Mononuclear cell (primary cell): ENCODE measurements around the gene LEAP2. TPM values are rescaled to one million over a fixed set of nuclear protein-coding genes. Genes with fewer than 3 reads are reported as not detected.
"Not testable (repeated sequence)": the region's sequence is repeated elsewhere in the genome, so short reads cannot be mapped to it uniquely, and the experiment has no call there.

Experiments used
- H3K27me3 ChIP-seq: 2 replicates; pipeline ENCODE4 v1.6.0; 2011; ENCODE audit warnings: low read length, control low read depth; ENCODE audit not compliant: insufficient read depth
- H3K4me1 ChIP-seq: 2 replicates; pipeline ENCODE4 v1.5.1; 2011; ENCODE audit warnings: mild to moderate bottlenecking, low read length, control low read depth; ENCODE audit not compliant: insufficient read depth
- H3K4me3 ChIP-seq: 2 replicates; pipeline ENCODE4 v1.5.1; 2011; ENCODE audit warnings: mild to moderate bottlenecking, low read length, moderate library complexity
- H3K9me3 ChIP-seq: 2 replicates; pipeline ENCODE4 v1.5.1; 2011; ENCODE audit warnings: low read depth, mild to moderate bottlenecking, control low read depth, low read length
- total RNA-seq: library from RNA; depleted of rRNA; stranded (reverse); fragments of >200 nt; gene quantifications from one replicate; pipeline ENCODE4 v1.2.3, GENCODE V29; 2012

The LEAP2 gene
- total RNA-seq, 1 donor: 0.21 TPM

DNA sequence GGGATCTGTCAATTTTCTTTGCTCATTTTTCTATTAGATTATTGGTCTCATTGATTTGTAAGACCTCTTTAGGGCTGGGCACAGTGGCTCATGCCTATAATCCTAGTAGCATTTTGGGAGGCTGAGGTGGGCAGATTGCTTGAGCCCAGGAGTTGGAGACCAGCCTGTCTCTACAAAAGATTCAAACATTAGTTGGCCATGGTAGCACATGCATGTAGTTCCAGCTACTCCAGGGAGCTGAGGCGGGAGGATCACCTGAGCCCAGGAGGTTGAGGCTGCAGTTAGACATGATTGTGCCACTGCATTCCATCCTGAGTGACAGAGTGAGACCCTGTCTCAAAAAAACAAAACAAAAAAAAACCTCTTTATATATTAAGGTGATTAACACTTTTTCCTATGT is 36.6 kb upstream of the LEAP2 start:
- Histone ChIP-seq H3K4me1 (peaks cover 53% of the 10 kb centered on the region), H3K4me3 (no peak overlapping the region), H3K27me3 (no peaks in the 10 kb centered on the region), H3K9me3 (no peaks in the 10 kb centered on the region)

DNA sequence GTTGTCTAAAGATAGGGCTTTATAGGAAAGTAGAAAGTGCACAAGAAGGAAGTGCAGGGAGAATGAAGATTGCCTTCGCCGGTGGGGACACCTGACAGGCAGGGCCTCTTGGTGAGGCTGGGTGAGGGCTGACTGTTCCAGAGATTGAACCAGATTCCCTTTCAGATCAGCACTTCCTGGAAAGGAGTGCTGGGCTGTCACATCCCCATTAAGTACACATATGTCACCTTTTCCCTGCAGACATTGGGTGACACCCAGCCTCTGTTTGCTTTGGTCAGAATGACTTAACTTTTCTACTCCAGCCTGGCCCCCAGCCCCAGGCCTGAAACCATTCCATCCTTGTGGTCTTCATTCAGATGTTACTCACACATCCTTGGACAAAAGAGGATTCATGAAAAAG is 35.6 kb upstream of the LEAP2 start:
- Histone ChIP-seq H3K4me1 (peaks cover 55% of the 10 kb centered on the region), H3K9me3 (no peaks in the 10 kb centered on the region), H3K27me3 (no peaks in the 10 kb centered on the region), H3K4me3 (no peak overlapping the region)

DNA sequence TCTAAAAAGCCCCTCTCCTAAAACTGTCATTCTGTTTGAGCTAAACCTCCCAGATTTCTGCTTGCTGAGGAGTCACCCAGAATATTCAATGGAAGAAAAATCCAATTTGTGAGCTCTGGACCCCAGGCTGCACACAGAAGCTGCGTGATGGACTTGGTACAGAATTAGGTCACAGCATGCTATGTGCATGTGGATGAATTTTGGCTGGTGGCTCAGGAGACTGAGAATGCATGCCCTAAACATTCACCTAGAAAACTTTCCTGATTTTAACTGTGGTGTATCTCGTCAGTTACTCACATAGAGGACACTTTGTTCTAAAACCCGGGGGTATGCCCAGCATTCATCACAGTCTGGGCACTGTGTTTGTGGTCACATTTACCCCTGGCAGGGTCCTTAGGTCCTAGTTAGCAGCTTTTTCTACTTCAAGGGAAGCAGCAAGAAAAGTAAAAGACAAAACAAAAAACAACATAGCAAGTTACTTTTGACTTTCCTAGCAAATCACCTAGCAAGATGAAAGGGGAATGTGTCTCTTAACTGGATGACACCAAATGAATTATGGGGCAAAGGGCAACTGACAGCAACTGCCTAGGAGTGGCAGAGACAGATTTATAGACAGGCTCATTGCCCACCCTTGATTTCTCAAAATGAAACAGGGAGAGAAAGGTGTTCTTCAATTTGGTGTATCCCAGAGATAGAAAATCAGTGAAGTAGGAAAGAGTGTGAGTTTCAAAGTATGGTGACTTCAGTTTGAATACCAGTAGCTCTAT is 34.8 kb upstream of the LEAP2 start:
- no peaks in the 10 kb centered on the region for H3K27me3 ChIP-seq
- H3K4me1 ChIP-seq: peaks cover 55% of the 10 kb centered on the region
- H3K4me3 ChIP-seq: no peak overlapping the region
- H3K9me3 ChIP-seq: no peaks in the 10 kb centered on the region

DNA sequence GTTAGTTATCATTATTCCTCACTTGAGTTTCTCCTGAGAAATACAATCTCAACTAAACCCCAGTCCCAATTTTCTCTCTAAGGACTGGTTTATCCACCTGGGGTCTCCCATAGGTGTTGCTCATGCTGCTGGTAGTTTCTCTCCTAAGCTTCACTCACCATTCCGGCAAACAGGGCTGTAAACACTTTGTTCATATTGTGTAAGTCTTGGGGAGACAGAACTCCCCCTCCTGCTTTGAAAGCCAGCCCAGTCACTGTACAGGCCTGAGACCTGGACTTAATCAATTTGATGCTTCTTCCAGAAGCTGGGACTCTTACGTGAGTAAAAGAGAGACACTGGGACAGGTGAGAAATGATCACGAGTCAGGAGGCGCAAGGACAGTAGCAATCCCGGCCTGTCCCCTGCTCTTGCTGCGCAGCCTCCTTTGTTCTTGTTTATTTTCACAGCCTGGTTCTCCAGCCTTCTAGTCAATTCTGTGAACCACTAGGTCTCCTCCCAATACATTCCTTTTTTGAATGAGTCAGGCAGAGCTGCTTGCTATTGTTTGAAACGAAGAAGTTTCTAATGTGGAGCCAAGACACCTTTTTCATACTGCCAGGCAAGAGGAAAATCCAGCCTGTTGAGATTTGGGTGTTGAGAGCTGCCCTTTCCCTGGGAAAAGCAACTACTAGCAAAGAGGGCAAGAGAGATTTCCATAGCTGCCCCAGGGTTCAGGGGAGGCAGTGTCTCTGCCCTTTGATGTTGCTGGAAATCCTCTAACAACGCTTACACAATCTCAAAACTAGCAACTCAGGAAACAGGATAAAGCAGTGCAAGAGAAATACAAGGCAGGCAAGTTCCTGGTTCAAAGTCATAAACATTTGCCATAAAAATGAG is 33.8 kb upstream of the LEAP2 start:
- H3K4me3 ChIP-seq: no peak overlapping the region
- H3K4me1 ChIP-seq: peaks cover 55% of the 10 kb centered on the region
- H3K27me3 ChIP-seq: no peaks in the 10 kb centered on the region
- no peaks in the 10 kb centered on the region for H3K9me3 ChIP-seq

DNA sequence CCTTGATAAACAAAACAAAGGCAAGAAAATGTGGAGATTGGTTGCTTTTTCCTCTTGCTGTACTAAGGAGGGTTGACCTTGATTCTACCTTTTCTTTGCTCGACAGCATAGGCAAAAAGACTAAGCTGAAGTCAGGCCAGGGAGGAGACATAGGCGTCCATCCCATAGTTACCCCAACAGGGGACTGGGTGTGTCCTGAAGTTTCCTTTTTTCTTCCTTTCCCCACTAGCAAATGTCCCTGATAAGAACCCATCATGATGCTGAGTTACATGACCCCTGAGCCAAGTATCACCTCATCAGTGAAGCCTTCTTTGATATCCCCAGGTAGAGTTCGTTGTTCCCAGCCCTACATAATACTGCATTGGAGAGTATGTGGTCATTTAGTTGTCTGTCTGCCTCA is 33.2 kb upstream of the LEAP2 start:
- H3K27me3 ChIP-seq: no peaks in the 10 kb centered on the region
- peaks cover 55% of the 10 kb centered on the region for H3K4me1 ChIP-seq
- no peaks in the 10 kb centered on the region for H3K9me3 ChIP-seq
- H3K4me3 ChIP-seq: no peak overlapping the region

DNA sequence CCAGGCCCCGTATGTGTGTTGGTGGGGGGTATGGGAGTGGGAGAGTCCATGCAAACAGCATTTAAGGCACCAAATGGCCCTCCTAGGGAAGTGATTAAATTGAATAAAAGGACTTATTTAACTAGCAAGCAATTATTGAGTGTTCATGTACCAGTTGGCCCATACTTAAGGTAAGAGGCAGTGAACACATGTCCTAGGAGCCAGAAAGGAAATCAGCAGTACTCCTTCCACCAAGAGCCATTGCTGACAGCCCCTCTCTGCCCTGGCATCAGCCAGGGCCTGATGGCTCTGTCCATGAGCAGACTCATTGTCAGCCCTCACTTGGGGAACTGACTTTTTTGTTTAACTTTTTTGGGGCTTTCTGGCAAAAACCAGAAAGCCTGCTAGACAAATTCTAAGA is 32.6 kb upstream of the LEAP2 start:
- Histone ChIP-seq H3K27me3 (no peaks in the 10 kb centered on the region), H3K9me3 (no peaks in the 10 kb centered on the region), H3K4me1 (peaks cover 55% of the 10 kb centered on the region), H3K4me3 (no peak overlapping the region)

DNA sequence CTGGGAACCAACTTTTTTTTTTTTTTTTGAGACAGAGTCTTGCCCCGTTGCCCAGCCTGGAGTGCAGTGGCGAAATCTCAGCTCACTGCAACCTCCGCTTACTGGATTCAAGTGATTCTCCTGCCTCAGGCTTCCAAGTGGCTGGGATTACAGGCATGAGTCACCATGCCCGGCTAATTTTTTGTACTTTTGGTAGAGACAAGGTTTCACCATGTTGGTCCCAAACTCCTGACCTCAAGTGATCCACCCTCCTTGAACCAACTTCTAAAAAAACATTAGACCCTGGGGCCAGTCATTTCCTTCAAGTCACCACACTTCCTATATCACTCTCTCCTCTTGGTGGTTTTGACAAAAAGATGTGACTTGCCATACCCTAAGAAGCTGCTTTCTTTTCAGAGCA is 32.2 kb upstream of the LEAP2 start:
- no peaks in the 10 kb centered on the region for H3K9me3 ChIP-seq
- no peaks in the 10 kb centered on the region for H3K27me3 ChIP-seq
- no peak overlapping the region for H3K4me3 ChIP-seq
- H3K4me1 ChIP-seq: peaks cover 55% of the 10 kb centered on the region

DNA sequence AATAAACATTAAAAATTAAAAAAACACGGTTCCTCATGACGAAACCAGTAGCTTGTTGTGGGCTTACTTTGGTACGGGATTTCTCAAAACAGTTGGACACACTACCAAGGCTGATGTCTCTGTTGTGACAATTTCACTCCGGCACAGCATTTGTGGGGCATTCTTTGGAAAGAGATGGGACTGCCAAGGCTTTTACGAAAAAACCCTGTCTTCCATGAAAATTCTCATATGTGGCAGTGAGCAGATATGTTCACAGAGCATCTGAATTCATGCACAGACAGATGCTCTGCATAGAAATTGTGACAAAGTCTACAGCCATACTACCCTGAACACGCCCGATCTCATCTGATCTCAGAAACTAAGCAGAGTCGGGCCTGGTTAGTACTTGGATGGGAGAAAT is 25.2 kb upstream of the LEAP2 start:
- no peak overlapping the region for H3K4me3 ChIP-seq
- no peaks in the 10 kb centered on the region for H3K9me3 ChIP-seq
- H3K27me3 ChIP-seq: no peaks in the 10 kb centered on the region
- H3K4me1 ChIP-seq: no peaks in the 10 kb centered on the region

DNA sequence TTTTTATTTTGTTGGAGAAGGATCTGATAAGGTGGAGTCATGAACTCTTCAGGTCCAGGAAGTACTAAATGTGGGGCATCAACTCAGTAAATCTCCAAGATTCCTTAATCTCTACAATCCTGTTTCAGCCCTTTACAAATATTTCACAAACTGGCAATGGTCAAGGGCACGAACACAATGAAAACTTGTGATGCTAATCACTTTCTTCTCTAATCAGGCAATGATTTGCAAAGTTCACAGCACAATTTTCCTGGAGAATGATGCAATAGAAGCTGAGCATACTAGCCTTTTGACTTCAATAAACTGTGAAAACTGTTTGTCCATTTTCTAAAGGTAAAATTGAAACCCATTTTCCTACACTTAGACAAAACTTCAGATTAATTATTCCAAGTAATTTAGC is 24.1 kb upstream of the LEAP2 start:
- H3K27me3 ChIP-seq: no peaks in the 10 kb centered on the region
- no peak overlapping the region for H3K4me3 ChIP-seq

DNA sequence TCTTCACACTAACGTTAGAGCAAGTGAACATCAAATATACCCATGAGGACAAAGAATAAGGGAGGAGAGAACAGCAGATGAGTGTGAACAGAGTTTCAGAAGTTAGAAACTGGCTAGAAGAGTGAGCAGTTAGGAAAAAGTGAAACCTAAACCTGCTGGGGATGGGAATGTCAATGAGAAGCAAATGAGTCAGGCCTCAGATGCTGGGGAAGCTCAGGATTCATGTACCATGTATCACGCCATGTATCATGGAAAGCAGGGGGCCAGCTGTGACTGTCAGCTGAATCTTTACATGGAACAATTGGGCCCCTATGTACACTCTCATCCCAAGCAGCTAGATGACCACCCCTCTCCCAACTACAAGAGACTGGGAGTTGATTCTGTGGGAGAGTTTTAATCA is 23.4 kb upstream of the LEAP2 start:
- Histone ChIP-seq H3K4me3 (no peak overlapping the region), H3K4me1 (no peaks in the 10 kb centered on the region), H3K9me3 (no peaks in the 10 kb centered on the region), H3K27me3 (no peaks in the 10 kb centered on the region)

More for the DNA sequence above, 24.1 kb upstream of the LEAP2 start:
- Histone ChIP-seq H3K9me3 (no peaks in the 10 kb centered on the region), H3K4me1 (no peaks in the 10 kb centered on the region)

DNA sequence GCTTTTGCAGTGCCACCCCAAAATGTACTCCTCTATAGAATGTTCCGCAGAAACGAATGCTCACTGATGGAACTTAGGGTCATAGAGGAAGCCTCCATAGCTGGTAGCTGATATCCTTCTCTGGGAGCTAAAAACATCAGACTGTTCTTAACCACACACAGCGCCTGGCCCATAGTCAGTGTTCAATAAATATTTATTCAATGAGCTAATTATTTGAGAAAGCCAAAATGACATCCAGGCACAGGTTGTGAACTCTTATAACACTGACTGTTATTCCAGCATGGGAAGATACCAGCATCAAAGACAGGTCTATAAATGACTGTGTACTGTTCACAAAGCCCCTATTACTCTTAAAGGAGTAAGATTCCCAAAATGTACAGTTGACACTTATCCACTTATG is 20.1 kb upstream of the LEAP2 start:
- H3K4me3 ChIP-seq: no peak overlapping the region
- no peaks in the 10 kb centered on the region for H3K9me3 ChIP-seq
- no peaks in the 10 kb centered on the region for H3K4me1 ChIP-seq
- no peaks in the 10 kb centered on the region for H3K27me3 ChIP-seq

DNA sequence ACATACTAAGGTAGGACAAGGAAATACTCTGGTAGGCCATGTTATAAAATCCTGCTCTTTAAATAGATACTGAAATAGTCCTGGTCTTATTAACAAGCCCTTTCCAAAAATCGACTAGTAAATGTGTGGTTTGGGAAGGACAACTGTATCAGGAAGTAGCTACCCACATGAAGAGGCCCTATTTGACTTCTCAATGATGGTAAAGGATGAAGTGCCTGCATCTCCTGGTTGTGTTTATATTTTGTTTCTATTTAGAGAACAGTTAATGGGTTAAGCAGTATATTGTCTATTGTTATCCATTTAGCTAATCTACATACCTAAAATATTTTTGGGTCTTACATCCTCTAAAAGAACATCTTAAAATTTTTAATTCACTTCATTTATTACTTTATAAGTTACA is 19.7 kb upstream of the LEAP2 start:
- Histone ChIP-seq H3K4me1 (no peaks in the 10 kb centered on the region), H3K9me3 (no peaks in the 10 kb centered on the region), H3K4me3 (no peak overlapping the region), H3K27me3 (no peaks in the 10 kb centered on the region)

DNA sequence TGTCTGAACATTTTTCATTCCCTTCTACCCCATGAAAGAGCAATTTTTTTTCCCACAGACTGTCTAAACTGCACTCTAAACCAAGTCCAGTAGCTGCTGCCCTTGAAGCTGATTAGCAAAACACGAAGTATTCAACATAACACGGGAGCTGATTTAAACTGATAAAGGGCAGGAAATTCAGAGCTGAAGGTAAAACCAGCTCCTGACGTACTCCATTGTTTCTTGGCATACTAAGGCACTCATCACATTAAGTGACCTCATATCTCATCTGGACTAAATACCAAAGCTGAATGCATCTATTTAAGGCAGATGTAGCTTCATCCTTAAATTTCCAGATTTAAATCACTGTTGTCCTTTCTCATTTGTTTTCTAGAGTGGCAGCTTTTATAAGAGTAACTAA is 19.2 kb upstream of the LEAP2 start:
- Histone ChIP-seq H3K4me1 (no peaks in the 10 kb centered on the region), H3K9me3 (no peaks in the 10 kb centered on the region), H3K4me3 (no peak overlapping the region), H3K27me3 (no peaks in the 10 kb centered on the region)

DNA sequence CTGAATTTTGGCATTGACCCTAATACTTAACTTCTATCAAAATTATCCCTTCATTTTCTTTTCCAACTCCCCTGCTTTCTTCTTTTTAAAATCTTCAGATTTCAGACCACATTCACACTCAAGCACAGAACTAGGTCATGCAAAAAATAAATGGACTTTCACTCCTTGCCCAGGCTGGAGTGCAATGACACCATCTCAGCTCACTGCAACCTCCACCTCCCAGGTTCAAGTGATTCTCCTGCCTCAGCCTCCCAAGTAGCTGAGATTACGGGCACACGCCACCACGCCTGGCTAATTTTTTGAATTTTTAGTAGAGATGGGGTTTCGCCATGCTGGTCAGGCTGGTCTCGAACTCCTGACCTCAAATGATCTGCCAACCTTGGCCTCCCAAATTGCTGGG is 18.5 kb upstream of the LEAP2 start:
- H3K9me3 ChIP-seq, H3K4me1 ChIP-seq, H3K4me3 ChIP-seq, H3K27me3 ChIP-seq: not testable (repeated sequence)

DNA sequence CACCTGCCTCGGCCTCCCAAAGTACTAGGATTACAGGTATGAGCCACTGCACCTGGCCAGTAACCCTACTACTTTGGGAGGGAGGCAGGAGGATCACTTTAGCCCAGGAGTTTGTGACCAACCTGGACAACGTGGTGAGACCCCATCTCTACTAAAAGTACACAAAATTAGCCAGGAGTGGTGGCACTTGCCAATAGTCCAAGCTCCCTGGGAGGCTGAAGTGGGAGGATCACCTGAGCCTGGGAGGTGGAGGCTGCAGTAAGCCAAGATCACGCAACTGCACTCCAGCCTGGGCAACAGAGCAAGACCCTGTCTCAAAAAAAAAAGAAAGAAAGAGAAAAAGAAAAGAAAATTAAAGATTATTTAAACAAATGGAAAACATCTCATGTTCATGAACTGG is 17.5 kb upstream of the LEAP2 start:
- H3K4me3 ChIP-seq: no peak overlapping the region
- no peaks in the 10 kb centered on the region for H3K4me1 ChIP-seq
- no peaks in the 10 kb centered on the region for H3K9me3 ChIP-seq
- H3K27me3 ChIP-seq: no peaks in the 10 kb centered on the region
